GM23338 (cell line): ENCODE measurements around the gene PTPN22. TPM values are rescaled to one million over a fixed set of nuclear protein-coding genes. Genes with fewer than 3 reads are reported as not detected.

Source experiments
- ATAC-seq: fragments of 200-7000 bp; cut with Tn5 transposase; 3 replicates; pipeline ENCODE4 v1.9.1; 2020
- DNase-seq: peaks from one replicate; pipeline ENCODE4 v3.0.0-alpha.2; 2015; ENCODE audit warnings: low spot score
- H2AFZ ChIP-seq: fragments of 200-600 bp; sonication (generic); 2 replicates; pipeline ENCODE4 v1.8.0; 2016; ENCODE audit warnings: antibody characterized with exemption, mild to moderate bottlenecking, moderate library complexity
- H3F3A ChIP-seq: fragments of 200-600 bp; sonication (generic); replicated peaks from 2 replicates; pipeline ENCODE4 v1.8.0; 2017; ENCODE audit warnings: antibody characterized with exemption, mixed run types, low read depth
- H3K27ac ChIP-seq: fragments of 200-600 bp; sonication (generic); 2 replicates; pipeline ENCODE4 v1.6.1; 2016; ENCODE audit warnings: low read depth
- H3K27me3 ChIP-seq: fragments of 200-600 bp; sonication (generic); 2 replicates; pipeline ENCODE4 v1.8.0; 2016; ENCODE audit warnings: mild to moderate bottlenecking, mixed run types, moderate library complexity; ENCODE audit not compliant: insufficient read depth
- H3K36me3 ChIP-seq: fragments of 200-600 bp; sonication (generic); 2 replicates; pipeline ENCODE4 v1.8.0; 2016; ENCODE audit warnings: mild to moderate bottlenecking; ENCODE audit not compliant: insufficient read depth
- H3K4me1 ChIP-seq: fragments of 200-600 bp; sonication (generic); 2 replicates; pipeline ENCODE4 v1.8.0; 2016; ENCODE audit warnings: mild to moderate bottlenecking, moderate library complexity; ENCODE audit not compliant: insufficient read depth
- H3K4me2 ChIP-seq: fragments of 200-600 bp; sonication (generic); 2 replicates; pipeline ENCODE4 v1.7.1; 2017; ENCODE audit warnings: mixed run types
- H3K4me3 ChIP-seq: fragments of 200-600 bp; sonication (generic); 2 replicates; pipeline ENCODE4 v1.6.1; 2016; ENCODE audit warnings: mixed run types
- H3K79me2 ChIP-seq: fragments of 200-600 bp; sonication (generic); replicated peaks from 2 replicates; pipeline ENCODE4 v1.8.0; 2017; ENCODE audit warnings: mild to moderate bottlenecking; ENCODE audit not compliant: insufficient read depth
- H3K9me2 ChIP-seq: fragments of 200-600 bp; sonication (generic); 2 replicates; pipeline ENCODE4 v1.8.0; 2017; ENCODE audit not compliant: insufficient read depth
- H4K20me1 ChIP-seq: fragments of 200-600 bp; sonication (generic); replicated peaks from 2 replicates; pipeline ENCODE4 v1.8.0; 2017; ENCODE audit warnings: mild to moderate bottlenecking; ENCODE audit not compliant: insufficient read depth
- H3K27ac Mint-ChIP-seq: 2 replicates; pipeline ENCODE4 v1.8.0; 2020; ENCODE audit warnings: inconsistent platforms, mild to moderate bottlenecking, moderate library complexity, mixed read lengths
- H3K27me3 Mint-ChIP-seq: 3 replicates; pipeline ENCODE4 v1.8.0; 2022; ENCODE audit warnings: low read depth, mild to moderate bottlenecking, moderate library complexity, mixed read lengths, inconsistent platforms; ENCODE audit not compliant: insufficient read depth, poor library complexity
- H3K36me3 Mint-ChIP-seq: 3 replicates; pipeline ENCODE4 v1.8.0; 2021; ENCODE audit warnings: low read depth, mild to moderate bottlenecking, inconsistent platforms, moderate library complexity, mixed read lengths
- H3K4me1 Mint-ChIP-seq: 3 replicates; pipeline ENCODE4 v1.8.0; 2020; ENCODE audit warnings: mild to moderate bottlenecking, inconsistent platforms, mixed read lengths
- H3K4me3 Mint-ChIP-seq: 3 replicates; pipeline ENCODE4 v1.8.0; 2021; ENCODE audit warnings: moderate library complexity, mild to moderate bottlenecking, inconsistent platforms, mixed read lengths
- H3K9me3 Mint-ChIP-seq: 3 replicates; pipeline ENCODE4 v1.8.0; 2020; ENCODE audit warnings: moderate library complexity, mild to moderate bottlenecking, inconsistent platforms, mixed read lengths
- CREB1 ChIP-seq: fragments of 250-450 bp; sonication (Bioruptor Pico); IDR thresholded peaks from 2 replicates; pipeline ENCODE4 v1.5.0; 2020; ENCODE audit warnings: low read depth, mild to moderate bottlenecking, moderate library complexity
- CTCF ChIP-seq, 2 experiments: fragments of 200-600 bp in 1 of 2; sonication (generic) in 1 of 2; conservative IDR thresholded peaks; 2 replicates each; pipeline versions ENCODE4 v1.5.1 to v1.6.1; 2016 to 2017; ENCODE audit warnings: antibody characterized with exemption in 2 of 2, low read depth in 2 of 2, mild to moderate bottlenecking in 2 of 2, moderate library complexity in 1 of 2
- ETS1 ChIP-seq: IDR thresholded peaks from 2 replicates; pipeline ENCODE4 v1.6.1; 2016; ENCODE audit warnings: antibody characterized with exemption
- EZH2 ChIP-seq: fragments of 200-600 bp; sonication (generic); IDR thresholded peaks from one replicate; pipeline ENCODE4 v1.8.0; 2017; ENCODE audit warnings: antibody characterized with exemption, mild to moderate bottlenecking, low read depth; ENCODE audit not compliant: unreplicated experiment
- EZH2phosphoT487 ChIP-seq: fragments of 200-600 bp; sonication (generic); IDR thresholded peaks from one replicate; pipeline ENCODE4 v1.8.1; 2018; ENCODE audit warnings: antibody characterized with exemption; ENCODE audit not compliant: unreplicated experiment
- JUNB ChIP-seq: IDR thresholded peaks from one replicate; pipeline ENCODE4 v1.6.1; 2016; ENCODE audit warnings: antibody characterized with exemption; ENCODE audit not compliant: unreplicated experiment
- NANOG ChIP-seq: IDR thresholded peaks from 2 replicates; pipeline ENCODE4 v1.6.1; 2016; ENCODE audit warnings: antibody characterized with exemption, borderline replicate concordance
- POLR2AphosphoS5 ChIP-seq: IDR thresholded peaks from 2 replicates; pipeline ENCODE4 v1.6.1; 2016; ENCODE audit warnings: antibody characterized with exemption, low read depth
- REST ChIP-seq: IDR thresholded peaks from one replicate; pipeline ENCODE4 v1.6.1; 2018; ENCODE audit warnings: antibody characterized with exemption; ENCODE audit not compliant: unreplicated experiment
- ZNF114 ChIP-seq: fragments of 250-450 bp; sonication (Bioruptor Pico); IDR thresholded peaks from 2 replicates; pipeline ENCODE4 v1.5.0; 2020; ENCODE audit warnings: mild to moderate bottlenecking, moderate library complexity
- ZNF462 ChIP-seq: fragments of 250-450 bp; sonication (Bioruptor Pico); IDR thresholded peaks from 2 replicates; pipeline ENCODE4 v1.5.0; 2020; ENCODE audit warnings: mild to moderate bottlenecking, moderate library complexity
- polyA plus RNA-seq: library from polyadenylated mRNA; unstranded; fragments of >200 nt; fragmentation: Nextera tagmentation; extraction: Ambion mirVana; gene quantifications from 2 replicates; pipeline ENCODE4 v1.2.1, GENCODE V29; 2016
- total RNA-seq: library from RNA; depleted of rRNA; stranded (reverse); fragments of >200 nt; shearing (Covaris generic); gene quantifications from 2 replicates; pipeline ENCODE4 v1.2.3, GENCODE V29; 2014

The PTPN22 gene
- total and polyA plus RNA-seq, 2 experiments from 2014 or later = 0.08 TPM; not detected in 1

GRCh38 chr1:113786069-113786468 is 85.4 kb downstream of the PTPN22 start (continued):
- no peak for TF ChIP-seq REST
- TF ChIP-seq POLR2AphosphoS5 = no peak

- peaks cover 19% of the 10 kb centered on the region for H3K4me1 Mint-ChIP-seq
- TF ChIP-seq ZNF114 (CRISPR knock-in tag) = no peak
- no peak for TF ChIP-seq ETS1
- no peak for TF ChIP-seq NANOG
- TF ChIP-seq EZH2 = no peak
- no peak for TF ChIP-seq EZH2phosphoT487
- no peak for TF ChIP-seq JUNB
- no peak for TF ChIP-seq CTCF (conservative IDR thresholded peaks at IDR 0.05; ENCODE audit: low read depth in 2 of 2)
- no peak for TF ChIP-seq CREB1 (CRISPR knock-in tag)
- no peak for TF ChIP-seq ZNF462 (CRISPR knock-in tag)
Observed at GRCh38 chr1:113784104-113784779, 87.3 kb downstream of the PTPN22 start.

More at GRCh38 chr1:113784104-113784779, 87.3 kb downstream of the PTPN22 start:
- peaks cover 79% of the 10 kb centered on the region for H3K79me2 ChIP-seq
- DNase-seq = no peak
- H3F3A ChIP-seq = no peaks in the 10 kb centered on the region
- H3K9me2 ChIP-seq = no peaks in the 10 kb centered on the region
- peaks cover 18% of the 10 kb centered on the region for H3K4me1 ChIP-seq
- no peak overlapping the region for H3K27ac ChIP-seq
- H4K20me1 ChIP-seq = 0 out of 2 replicates have a peak, but pooled peaks cover 3% of the 10 kb centered on the region
- Mint-ChIP-seq H3K9me3 (no peaks in the 10 kb centered on the region), H3K27ac (no peak overlapping the region), H3K4me3 (no peak overlapping the region), H3K36me3 (no peaks in the 10 kb centered on the region), H3K27me3 (no peaks in the 10 kb centered on the region)
- no peak overlapping the region for H3K4me3 ChIP-seq
- ATAC-seq = no peak
- no peaks in the 10 kb centered on the region for H3K36me3 ChIP-seq
- 0 out of 2 replicates have a peak overlapping the region, but pooled peaks have one; percentile 3 for H3K4me2 ChIP-seq
- H3K27me3 ChIP-seq = no peaks in the 10 kb centered on the region
- H2AFZ ChIP-seq = no peak overlapping the region
